Fibroblast of lung (primary cell): ENCODE results near the gene DNER. TPM values are rescaled to one million over a fixed set of nuclear protein-coding genes. Genes with fewer than 3 reads are reported as not detected.

ENCODE experiments used
- DNase-seq, 2 donors: peaks; one replicate each; pipeline versions ENCODE4 v3.0.0 to v3.0.0-alpha.2; 2010; ENCODE audit warnings: low read depth in 2 of 2
- H2AFZ ChIP-seq: 2 replicates; pipeline ENCODE4 v1.5.1; 2012; ENCODE audit warnings: low read length, control low read depth, inconsistent platforms
- H3K27ac ChIP-seq: 2 replicates; pipeline ENCODE4 v1.5.1; 2011; ENCODE audit warnings: low read length, control low read depth; ENCODE audit not compliant: insufficient read depth
- H3K27me3 ChIP-seq: 2 replicates; pipeline ENCODE4 v1.5.1; 2011; ENCODE audit warnings: mild to moderate bottlenecking, low read length; ENCODE audit not compliant: control insufficient read depth, insufficient read depth
- H3K36me3 ChIP-seq: 2 replicates; pipeline ENCODE4 v1.5.1; 2011; ENCODE audit warnings: low read length; ENCODE audit not compliant: control insufficient read depth, insufficient read depth
- H3K4me1 ChIP-seq: 2 replicates; pipeline ENCODE4 v1.5.1; 2011; ENCODE audit warnings: low read length; ENCODE audit not compliant: control insufficient read depth, insufficient read depth; ENCODE audit errors: extremely low read depth
- H3K4me2 ChIP-seq: 2 replicates; pipeline ENCODE4 v1.5.1; 2011; ENCODE audit warnings: low read length, control low read depth; ENCODE audit not compliant: insufficient read depth; ENCODE audit errors: extremely low read depth
- H3K4me3 ChIP-seq, 4 experiments: fragments of 200-600 bp in 1 of 4; sonication (generic) in 1 of 4; replicated peaks in 1 of 4; 2 replicates each; pipeline ENCODE4 v1.5.1; 2011 to 2016; ENCODE audit warnings: low read length in 4 of 4, low read depth in 3 of 4, mild to moderate bottlenecking in 3 of 4, control low read depth in 2 of 4, inconsistent platforms in 1 of 4, mixed read lengths in 1 of 4; ENCODE audit not compliant: insufficient read depth in 1 of 4; ENCODE audit errors: control extremely low read depth in 1 of 4
- H3K79me2 ChIP-seq: 2 replicates; pipeline ENCODE4 v1.5.1; 2012; ENCODE audit warnings: mild to moderate bottlenecking, low read length, inconsistent platforms; ENCODE audit not compliant: control insufficient read depth, insufficient read depth
- H3K9ac ChIP-seq: 2 replicates; pipeline ENCODE4 v1.5.1; 2011; ENCODE audit warnings: mild to moderate bottlenecking, low read length, control low read depth; ENCODE audit not compliant: insufficient read depth
- H3K9me3 ChIP-seq: 2 replicates; pipeline ENCODE4 v1.5.1; 2012; ENCODE audit warnings: low read depth, low read length; ENCODE audit not compliant: control insufficient read depth, insufficient read depth
- H4K20me1 ChIP-seq: 2 replicates; pipeline ENCODE4 v1.5.1; 2011; ENCODE audit warnings: low read length; ENCODE audit not compliant: control insufficient read depth, insufficient read depth; ENCODE audit errors: extremely low read depth
- EZH2 ChIP-seq: IDR thresholded peaks from 2 replicates; pipeline ENCODE4 v1.5.1; 2012; ENCODE audit warnings: low read length, control low read depth, mild to moderate bottlenecking; ENCODE audit errors: missing control alignments
- polyA plus RNA-seq, 2 donors: library from polyadenylated mRNA; depleted of rRNA in 1 of 2; stranded (reverse) in 1 of 2; unstranded in 1 of 2; fragments of >200 nt; gene quantifications; 2 replicates each; pipeline ENCODE4 v1.2.1, GENCODE V29; 2011 to 2012; ENCODE audit warnings: missing spikeins in 1 of 2
- total RNA-seq: library from RNA; depleted of rRNA; stranded (reverse); fragments of >200 nt; gene quantifications from 2 replicates; pipeline ENCODE4 v1.2.1, GENCODE V29; 2014
- TF ChIP-seq, protein P1 (sequence below), 2 donors: IDR thresholded peaks in 1 of 2; conservative IDR thresholded peaks in 1 of 2; 1 replicate in 1 of 2; 2 replicates in 1 of 2; pipeline ENCODE4 v1.5.1; 2011 to 2012; ENCODE audit warnings: low read length in 2 of 2, control low read depth in 1 of 2, inconsistent platforms in 1 of 2, low read depth in 1 of 2, mild to moderate bottlenecking in 1 of 2

DNER gene
- total and polyA plus RNA-seq, 2 donors (not counting 1 experiment from before 2014, with no cell fraction given), result 0.33 to 0.43 TPM

DNA sequence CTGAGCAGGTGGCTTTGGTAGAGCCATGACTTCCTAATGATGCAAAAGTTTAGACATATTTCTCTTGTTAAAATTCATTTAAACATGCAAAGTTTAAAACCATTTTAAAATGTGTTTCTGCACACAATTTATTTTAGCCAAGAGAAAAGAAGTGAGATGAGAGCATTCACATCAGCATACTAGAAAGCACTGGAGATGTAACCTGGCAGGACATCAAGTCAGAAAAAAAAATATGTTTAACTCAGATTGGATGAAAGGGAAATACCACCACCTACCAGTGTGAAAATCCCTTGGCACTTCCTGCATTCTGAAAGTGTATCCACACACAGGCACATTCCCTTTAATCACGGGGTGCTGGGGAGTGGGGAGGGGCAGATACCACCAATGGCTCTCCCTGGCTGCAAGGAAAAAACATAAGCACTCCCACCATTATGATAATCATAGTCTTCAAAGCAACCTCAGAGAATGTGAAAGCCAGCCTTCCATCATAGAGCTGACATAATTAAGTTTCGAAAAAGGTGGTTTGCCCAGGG is 25.0 kb downstream of the DNER start:
- Histone ChIP-seq H4K20me1 (no peaks in the 10 kb centered on the region), H3K27me3 (peaks cover under 1% of the 10 kb centered on the region), H3K79me2 (no peaks in the 10 kb centered on the region), H3K4me3 (no peak overlapping the region), H3K36me3 (no peaks in the 10 kb centered on the region), H3K4me2 (no peak overlapping the region), H3K9ac (no peak overlapping the region), H3K4me1 (no peaks in the 10 kb centered on the region), H2AFZ (no peak overlapping the region), H3K27ac (no peak overlapping the region), H3K9me3 (no peaks in the 10 kb centered on the region)
- no peak for DNase-seq
- TF ChIP-seq EZH2, result no peak
- TF ChIP-seq, protein P1, sequence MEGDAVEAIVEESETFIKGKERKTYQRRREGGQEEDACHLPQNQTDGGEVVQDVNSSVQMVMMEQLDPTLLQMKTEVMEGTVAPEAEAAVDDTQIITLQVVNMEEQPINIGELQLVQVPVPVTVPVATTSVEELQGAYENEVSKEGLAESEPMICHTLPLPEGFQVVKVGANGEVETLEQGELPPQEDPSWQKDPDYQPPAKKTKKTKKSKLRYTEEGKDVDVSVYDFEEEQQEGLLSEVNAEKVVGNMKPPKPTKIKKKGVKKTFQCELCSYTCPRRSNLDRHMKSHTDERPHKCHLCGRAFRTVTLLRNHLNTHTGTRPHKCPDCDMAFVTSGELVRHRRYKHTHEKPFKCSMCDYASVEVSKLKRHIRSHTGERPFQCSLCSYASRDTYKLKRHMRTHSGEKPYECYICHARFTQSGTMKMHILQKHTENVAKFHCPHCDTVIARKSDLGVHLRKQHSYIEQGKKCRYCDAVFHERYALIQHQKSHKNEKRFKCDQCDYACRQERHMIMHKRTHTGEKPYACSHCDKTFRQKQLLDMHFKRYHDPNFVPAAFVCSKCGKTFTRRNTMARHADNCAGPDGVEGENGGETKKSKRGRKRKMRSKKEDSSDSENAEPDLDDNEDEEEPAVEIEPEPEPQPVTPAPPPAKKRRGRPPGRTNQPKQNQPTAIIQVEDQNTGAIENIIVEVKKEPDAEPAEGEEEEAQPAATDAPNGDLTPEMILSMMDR (conservative IDR thresholded peaks at IDR 0.05 in 1 of 2, IDR thresholded peaks at IDR 0.05 in 1 of 2; ENCODE audit: low read depth in 1 of 2, low read length in 2 of 2), result no peak

DNA sequence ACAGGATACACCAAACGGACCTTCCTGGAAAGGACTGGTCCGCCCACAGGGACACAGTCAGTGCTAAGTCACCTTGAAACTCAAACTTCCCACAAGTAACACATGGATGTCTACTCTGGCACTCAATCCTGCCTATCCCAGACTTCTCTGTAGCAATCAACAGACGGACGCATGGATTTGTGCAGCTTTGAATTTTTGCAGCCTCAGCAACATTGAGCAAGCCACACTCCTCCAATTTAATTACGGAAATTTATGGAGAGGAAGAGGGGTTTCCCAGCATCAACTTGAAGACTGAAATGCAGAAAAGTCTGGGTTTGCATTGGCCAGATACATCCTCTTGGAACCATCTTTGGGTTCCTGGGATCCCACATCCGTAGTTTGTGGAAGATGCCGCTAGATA is 26.2 kb downstream of the DNER start:
- DNase-seq, result no peak
- H3K27me3 ChIP-seq, result peaks cover 3% of the 10 kb centered on the region
- TF ChIP-seq, protein P1 (conservative IDR thresholded peaks at IDR 0.05 in 1 of 2, IDR thresholded peaks at IDR 0.05 in 1 of 2; ENCODE audit: low read depth in 1 of 2, low read length in 2 of 2), result no peak
- H3K27ac ChIP-seq, result no peak overlapping the region
- no peak overlapping the region for H2AFZ ChIP-seq
- H3K36me3 ChIP-seq, result no peaks in the 10 kb centered on the region
- no peak overlapping the region for H3K4me3 ChIP-seq
- no peaks in the 10 kb centered on the region for H3K4me1 ChIP-seq
- H3K79me2 ChIP-seq, result no peaks in the 10 kb centered on the region
- no peaks in the 10 kb centered on the region for H3K9me3 ChIP-seq
- H4K20me1 ChIP-seq, result no peaks in the 10 kb centered on the region
- no peak overlapping the region for H3K4me2 ChIP-seq
- H3K9ac ChIP-seq, result no peak overlapping the region

DNA sequence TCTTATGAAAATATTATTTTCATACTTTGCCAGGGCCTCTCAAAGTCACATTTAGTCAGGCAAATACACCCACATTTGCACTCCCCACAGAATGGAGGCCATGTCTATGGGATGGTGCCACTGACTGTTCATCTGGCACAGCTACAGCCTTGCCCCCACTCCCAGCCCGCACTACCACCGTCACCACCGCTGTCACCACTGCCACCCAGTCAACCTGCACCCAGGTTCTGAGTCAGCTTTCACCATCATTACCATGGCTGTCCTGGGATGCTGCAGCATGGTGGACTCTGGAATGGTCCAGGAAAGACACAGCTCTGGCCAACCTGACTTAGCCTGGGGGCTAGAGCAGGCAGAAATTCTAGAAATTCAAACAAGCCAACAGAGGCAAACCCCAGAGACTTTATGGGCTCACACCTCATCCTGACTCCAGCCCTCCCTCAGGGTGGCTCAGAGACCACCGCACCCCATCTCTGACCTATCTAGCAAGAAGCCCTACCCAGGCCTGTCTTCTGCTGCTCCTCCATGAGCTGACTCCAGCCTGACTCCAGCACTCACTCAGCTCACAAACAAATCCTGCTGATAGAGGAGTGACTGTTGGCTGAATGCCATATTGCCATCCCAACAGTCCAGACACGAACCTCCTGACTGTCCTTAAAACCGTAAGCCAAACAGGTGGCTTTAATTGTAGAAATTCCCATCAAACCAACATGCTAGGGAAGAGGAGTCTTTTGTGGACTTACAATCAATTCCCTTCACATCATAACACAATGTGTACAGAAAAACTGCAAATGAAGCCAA is 28.0 kb downstream of the DNER start:
- H3K36me3 ChIP-seq, result no peaks in the 10 kb centered on the region
- H3K79me2 ChIP-seq, result no peaks in the 10 kb centered on the region
- no peaks in the 10 kb centered on the region for H3K4me1 ChIP-seq
- TF ChIP-seq EZH2, result no peak
- TF ChIP-seq, protein P1 (conservative IDR thresholded peaks at IDR 0.05 in 1 of 2, IDR thresholded peaks at IDR 0.05 in 1 of 2; ENCODE audit: low read depth in 1 of 2, low read length in 2 of 2), result no peak
- H3K27me3 ChIP-seq, result peaks cover 3% of the 10 kb centered on the region
- H3K4me2 ChIP-seq, result no peak overlapping the region
- no peaks in the 10 kb centered on the region for H4K20me1 ChIP-seq
- DNase-seq, result no peak
- no peaks in the 10 kb centered on the region for H3K9me3 ChIP-seq
- no peak overlapping the region for H3K4me3 ChIP-seq
- H3K9ac ChIP-seq, result no peak overlapping the region
- no peak overlapping the region for H3K27ac ChIP-seq
- no peak overlapping the region for H2AFZ ChIP-seq
